NCI-H1092 treated with DMSO at 0.1 percent for 48 hours (cell line): ENCODE measurements around the gene DPYD.
"Not testable (repeated sequence)": the region's sequence is repeated elsewhere in the genome, so short reads cannot be mapped to it uniquely, and the experiment has no call there.

Experiments
- DNase-seq: peaks from one replicate; lab custom pipeline; 2025; lab: John Stamatoyannopoulos, UW

DPYD gene

GRCh38 chr1:97271916-97272788, 648.7 kb downstream of the DPYD start:
- no peak for DNase-seq

GRCh38 chr1:97270508-97271307, 650.1 kb downstream of the DPYD start:
- no peak for DNase-seq

GRCh38 chr1:97265630-97266029, 655.2 kb downstream of the DPYD start:
- no peak for DNase-seq

GRCh38 chr1:97262842-97263241, 658.0 kb downstream of the DPYD start:
- DNase-seq: no peak

- DNase-seq: no peak
Measured at GRCh38 chr1:97258597-97258996, 662.2 kb downstream of the DPYD start.

- DNase-seq: no peak
Measured at GRCh38 chr1:97254731-97255463, 665.9 kb downstream of the DPYD start.

- no peak for DNase-seq
Measured at GRCh38 chr1:97252925-97253324, 667.9 kb downstream of the DPYD start.

GRCh38 chr1:97252076-97252475, 668.8 kb downstream of the DPYD start:
- no peak for DNase-seq

- DNase-seq: no peak
Measured at GRCh38 chr1:97247196-97247595, 673.6 kb downstream of the DPYD start.

GRCh38 chr1:97245682-97246081, 675.2 kb downstream of the DPYD start:
- DNase-seq: no peak

GRCh38 chr1:97245026-97245425, 675.8 kb downstream of the DPYD start:
- no peak for DNase-seq

- DNase-seq: no peak
Measured at GRCh38 chr1:97243973-97244560, 676.8 kb downstream of the DPYD start.

GRCh38 chr1:97238816-97239215, 682.0 kb downstream of the DPYD start:
- DNase-seq: no peak

- DNase-seq: not testable (repeated sequence)
Measured at GRCh38 chr1:97231354-97231753, 689.5 kb downstream of the DPYD start.

- no peak for DNase-seq
Measured at GRCh38 chr1:97212671-97213070, 708.2 kb downstream of the DPYD start.

GRCh38 chr1:97210307-97210706, 710.5 kb downstream of the DPYD start:
- no peak for DNase-seq

- DNase-seq: no peak
Measured at GRCh38 chr1:97209381-97209957, 711.4 kb downstream of the DPYD start.

GRCh38 chr1:97207868-97208267, 713.0 kb downstream of the DPYD start:
- DNase-seq: no peak

- DNase-seq: no peak
Measured at GRCh38 chr1:97204468-97204867, 716.4 kb downstream of the DPYD start.

GRCh38 chr1:97202481-97203380, 718.1 kb downstream of the DPYD start:
- DNase-seq: no peak

- DNase-seq: no peak
Measured at GRCh38 chr1:97201641-97202040, 719.2 kb downstream of the DPYD start.
